Measurements from ENCODE around the gene TRAIP. TPM values are rescaled to one million over a fixed set of nuclear protein-coding genes. Genes with fewer than 3 reads are reported as not detected.

Gene TRAIP
- total RNA-seq, 1 experiment from 2014 or later: 18.5 TPM

GRCh38 chr3:49896345-49896744 is 40.0 kb upstream of the TRAIP start:
- no peak for ATAC-seq

GRCh38 chr3:49895791-49896190 is 39.4 kb upstream of the TRAIP start:
- ChIA-PET CTCF (no interaction called here), POLR2A (interaction anchor here (0.5 kb wide), 1 partner anchor 114 kb away, joined by 3 read pairs; no protein-coding TSS in a partner anchor)

More at GRCh38 chr3:49896345-49896744, 40.0 kb upstream of the TRAIP start:
- ChIA-PET CTCF (no interaction called here), POLR2A (interaction anchor here (0.5 kb wide), 1 partner anchor 114 kb away, joined by 3 read pairs; no protein-coding TSS in a partner anchor)
- H3K36me3 ChIP-seq (ENCODE audit: control insufficient read depth, insufficient read depth, low read length): no peaks in the 10 kb centered on the region
- BruUV-seq (replicated peaks): no TSS peak
- intact Hi-C loops (cut with micrococcal nuclease; ENCODE audit: unreplicated experiment) (no loop called here), in situ Hi-C loops (cut with HindIII; ENCODE audit: low pct_unique_long_range_greater_than_20kb, low sequenced_read_pairs) (no loop called here)
- H3K27me3 ChIP-seq (ENCODE audit: control insufficient read depth, insufficient read depth, low read length): no peaks in the 10 kb centered on the region
- H3K4me3 ChIP-seq (ENCODE audit: low read depth in 2 of 2, low read length in 2 of 2): no peak overlapping the region
- no peak for DNase-seq (ENCODE audit: low read depth, low spot score)
- H3K4me1 ChIP-seq (ENCODE audit: control insufficient read depth, insufficient read depth, low read length): peaks cover 12% of the 10 kb centered on the region
- TF ChIP-seq POLR2AphosphoS5 (IDR thresholded peaks at IDR 0.05; ENCODE audit: low read depth, low read length) (no peak), SIN3A (IDR thresholded peaks at IDR 0.05; ENCODE audit: borderline replicate concordance, insufficient read depth, low read depth, low read length) (no peak), TCF7L2 (IDR thresholded peaks at IDR 0.05; ENCODE audit: low read depth, low read length) (no peak)
- no peaks in the 10 kb centered on the region for H3K9me3 ChIP-seq (ENCODE audit: control insufficient read depth, insufficient read depth, low read depth, low read length)
- H3K27ac ChIP-seq (ENCODE audit: low read length): no peak overlapping the region

More at GRCh38 chr3:49895791-49896190, 39.4 kb upstream of the TRAIP start:
- ATAC-seq (no peak), DNase-seq (ENCODE audit: low read depth, low spot score) (no peak)
- peaks cover 7% of the 10 kb centered on the region for H3K4me1 ChIP-seq (ENCODE audit: control insufficient read depth, insufficient read depth, low read length)
- H3K4me3 ChIP-seq (ENCODE audit: low read depth in 2 of 2, low read length in 2 of 2): no peak overlapping the region
- no peak overlapping the region for H3K27ac ChIP-seq (ENCODE audit: low read length)
- no peaks in the 10 kb centered on the region for H3K27me3 ChIP-seq (ENCODE audit: control insufficient read depth, insufficient read depth, low read length)
- H3K9me3 ChIP-seq (ENCODE audit: control insufficient read depth, insufficient read depth, low read depth, low read length): no peaks in the 10 kb centered on the region
- no TSS peak for BruUV-seq (replicated peaks)
- no peaks in the 10 kb centered on the region for H3K36me3 ChIP-seq (ENCODE audit: control insufficient read depth, insufficient read depth, low read length)
- in situ Hi-C loops (cut with HindIII; ENCODE audit: low pct_unique_long_range_greater_than_20kb, low sequenced_read_pairs) (no loop called here), intact Hi-C loops (cut with micrococcal nuclease; ENCODE audit: unreplicated experiment) (no loop called here)
- TF ChIP-seq SIN3A (IDR thresholded peaks at IDR 0.05; ENCODE audit: borderline replicate concordance, insufficient read depth, low read depth, low read length) (no peak), CTCF (IDR thresholded peaks at IDR 0.05) (no peak), POLR2AphosphoS5 (IDR thresholded peaks at IDR 0.05; ENCODE audit: low read depth, low read length) (no peak), REST (IDR thresholded peaks at IDR 0.05; ENCODE audit: insufficient read depth in 1 of 2, low read depth in 2 of 2, low read length in 1 of 2) (no peak), TCF7L2 (IDR thresholded peaks at IDR 0.05; ENCODE audit: low read depth, low read length) (no peak)

All from Panc1 (cell line).